PFSK-1 (cell line): ENCODE measurements around the gene LHX3.

ENCODE experiments used
- FOXP2 ChIP-seq: optimal IDR thresholded peaks from 2 replicates; pipeline ENCODE3; 2011; ENCODE audit warnings: borderline replicate concordance, control low read depth, inconsistent platforms; ENCODE audit not compliant: insufficient read depth; ENCODE audit errors: extremely low read length, extremely low read depth
- POLR2AphosphoS5 ChIP-seq: IDR thresholded peaks from 2 replicates; pipeline ENCODE4 v1.6.1; 2012; ENCODE audit warnings: low read depth, mild to moderate bottlenecking, control low read depth, low read length, moderate library complexity
- SIN3A ChIP-seq: IDR thresholded peaks from 2 replicates; pipeline ENCODE4 v1.6.1; 2012; ENCODE audit warnings: mild to moderate bottlenecking, low read length, moderate library complexity, borderline replicate concordance; ENCODE audit not compliant: insufficient read depth
- TAF1 ChIP-seq: IDR thresholded peaks from 2 replicates; pipeline ENCODE4 v1.6.1; 2012; ENCODE audit warnings: low read length, control low read depth, borderline replicate concordance; ENCODE audit not compliant: insufficient read depth
- TF ChIP-seq, protein P1 (sequence below), 2 experiments: IDR thresholded peaks; 2 replicates each; pipeline versions ENCODE4 v1.6.1 to v1.8.0; 2011 to 2012; ENCODE audit warnings: low read depth in 2 of 2, low read length in 2 of 2, control low read depth in 1 of 2, inconsistent platforms in 1 of 2, mild to moderate bottlenecking in 1 of 2, moderate library complexity in 1 of 2; ENCODE audit not compliant: insufficient read depth in 1 of 2

LHX3 gene

DNA sequence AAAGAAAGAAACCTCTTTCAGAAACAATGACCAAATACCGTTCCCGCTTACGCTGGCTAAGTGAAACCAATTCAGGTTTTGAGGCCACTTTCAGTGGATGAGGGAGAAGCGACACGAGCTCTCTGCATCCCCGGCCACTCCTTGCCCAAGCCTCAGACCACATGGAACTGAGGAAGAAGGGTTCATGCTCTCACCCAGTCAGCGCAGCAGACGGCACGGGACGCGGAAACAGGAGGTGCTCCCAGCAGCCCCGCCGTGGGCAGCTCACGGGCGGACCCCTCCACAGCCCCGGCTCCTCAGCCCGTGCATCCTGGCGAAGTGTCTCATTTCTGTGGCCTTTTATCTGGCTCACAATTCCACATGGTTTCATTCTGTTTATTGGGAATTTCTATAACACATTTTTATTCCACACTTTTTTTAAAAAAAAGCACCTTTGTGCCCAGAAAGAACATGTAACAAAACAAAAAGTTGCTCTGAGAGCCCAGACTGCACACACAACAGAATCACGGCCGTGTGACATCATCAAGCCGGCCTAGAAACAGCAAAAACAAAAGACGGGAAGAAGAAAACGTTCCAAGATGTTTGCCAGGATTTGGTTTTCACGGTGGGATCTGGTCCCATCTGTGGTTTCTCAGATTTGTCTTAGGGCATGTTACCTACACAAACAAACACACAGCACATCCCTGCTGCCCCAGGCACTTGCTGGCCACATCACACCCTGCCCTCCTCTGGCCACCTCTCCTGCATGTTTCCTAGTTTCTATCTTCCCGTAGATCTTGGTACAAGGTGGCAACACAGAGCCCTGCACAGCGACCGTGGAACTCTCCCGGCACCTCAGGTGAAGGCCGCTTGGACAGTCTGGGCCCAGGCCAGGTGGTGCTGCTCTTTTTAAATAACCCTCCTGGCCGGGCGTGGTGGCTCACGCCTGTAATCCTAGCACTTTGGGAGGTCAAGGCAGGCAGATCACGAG lies 24.5 kb upstream of the LHX3 start:
- no peak for TF ChIP-seq POLR2AphosphoS5
- TF ChIP-seq SIN3A: no peak
- TF ChIP-seq TAF1: no peak
- TF ChIP-seq FOXP2: no peak
- TF ChIP-seq, protein P1, sequence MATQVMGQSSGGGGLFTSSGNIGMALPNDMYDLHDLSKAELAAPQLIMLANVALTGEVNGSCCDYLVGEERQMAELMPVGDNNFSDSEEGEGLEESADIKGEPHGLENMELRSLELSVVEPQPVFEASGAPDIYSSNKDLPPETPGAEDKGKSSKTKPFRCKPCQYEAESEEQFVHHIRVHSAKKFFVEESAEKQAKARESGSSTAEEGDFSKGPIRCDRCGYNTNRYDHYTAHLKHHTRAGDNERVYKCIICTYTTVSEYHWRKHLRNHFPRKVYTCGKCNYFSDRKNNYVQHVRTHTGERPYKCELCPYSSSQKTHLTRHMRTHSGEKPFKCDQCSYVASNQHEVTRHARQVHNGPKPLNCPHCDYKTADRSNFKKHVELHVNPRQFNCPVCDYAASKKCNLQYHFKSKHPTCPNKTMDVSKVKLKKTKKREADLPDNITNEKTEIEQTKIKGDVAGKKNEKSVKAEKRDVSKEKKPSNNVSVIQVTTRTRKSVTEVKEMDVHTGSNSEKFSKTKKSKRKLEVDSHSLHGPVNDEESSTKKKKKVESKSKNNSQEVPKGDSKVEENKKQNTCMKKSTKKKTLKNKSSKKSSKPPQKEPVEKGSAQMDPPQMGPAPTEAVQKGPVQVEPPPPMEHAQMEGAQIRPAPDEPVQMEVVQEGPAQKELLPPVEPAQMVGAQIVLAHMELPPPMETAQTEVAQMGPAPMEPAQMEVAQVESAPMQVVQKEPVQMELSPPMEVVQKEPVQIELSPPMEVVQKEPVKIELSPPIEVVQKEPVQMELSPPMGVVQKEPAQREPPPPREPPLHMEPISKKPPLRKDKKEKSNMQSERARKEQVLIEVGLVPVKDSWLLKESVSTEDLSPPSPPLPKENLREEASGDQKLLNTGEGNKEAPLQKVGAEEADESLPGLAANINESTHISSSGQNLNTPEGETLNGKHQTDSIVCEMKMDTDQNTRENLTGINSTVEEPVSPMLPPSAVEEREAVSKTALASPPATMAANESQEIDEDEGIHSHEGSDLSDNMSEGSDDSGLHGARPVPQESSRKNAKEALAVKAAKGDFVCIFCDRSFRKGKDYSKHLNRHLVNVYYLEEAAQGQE (IDR thresholded peaks at IDR 0.05; ENCODE audit: insufficient read depth in 1 of 2, low read depth in 2 of 2, low read length in 2 of 2): no peak

DNA sequence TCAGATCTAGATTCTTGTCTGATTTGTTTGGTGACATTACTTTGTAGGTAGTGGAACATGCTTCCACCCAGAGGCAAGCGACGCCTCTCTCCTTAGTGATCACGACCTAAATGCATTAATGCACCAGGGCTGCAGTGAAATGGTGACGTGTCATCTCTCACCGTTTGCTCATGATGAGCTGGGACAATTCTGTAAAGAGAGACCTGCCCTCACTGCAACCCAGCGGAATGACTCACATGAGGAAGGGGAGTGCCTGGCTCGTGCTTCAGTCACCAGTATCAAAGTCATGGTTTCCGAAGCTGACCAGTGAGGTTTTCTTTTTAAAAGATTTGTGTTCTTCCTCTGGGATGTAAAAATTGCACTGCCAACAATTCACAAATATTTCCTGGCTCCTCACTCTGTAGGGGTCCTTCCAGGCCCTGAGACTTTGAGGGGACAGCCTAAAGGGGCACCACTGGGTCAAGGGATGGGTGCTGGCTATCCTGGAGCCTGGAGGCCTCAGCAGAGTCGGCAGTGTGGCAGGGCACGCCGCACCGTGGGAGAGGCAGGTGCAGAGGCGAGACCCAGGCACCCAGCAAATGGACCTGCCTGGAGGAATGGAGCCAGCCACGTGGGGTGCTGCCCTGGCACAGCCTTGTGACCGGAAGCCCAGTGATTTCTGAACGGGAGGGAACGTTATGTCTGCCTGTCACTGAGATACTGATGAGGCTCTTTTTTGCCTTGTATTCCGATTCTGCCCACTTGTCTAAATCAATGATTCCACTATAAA lies 23.4 kb upstream of the LHX3 start:
- TF ChIP-seq FOXP2 (no peak), TAF1 (no peak), SIN3A (no peak), POLR2AphosphoS5 (no peak)
- TF ChIP-seq, protein P1 (IDR thresholded peaks at IDR 0.05; ENCODE audit: insufficient read depth in 1 of 2, low read depth in 2 of 2, low read length in 2 of 2): no peak

DNA sequence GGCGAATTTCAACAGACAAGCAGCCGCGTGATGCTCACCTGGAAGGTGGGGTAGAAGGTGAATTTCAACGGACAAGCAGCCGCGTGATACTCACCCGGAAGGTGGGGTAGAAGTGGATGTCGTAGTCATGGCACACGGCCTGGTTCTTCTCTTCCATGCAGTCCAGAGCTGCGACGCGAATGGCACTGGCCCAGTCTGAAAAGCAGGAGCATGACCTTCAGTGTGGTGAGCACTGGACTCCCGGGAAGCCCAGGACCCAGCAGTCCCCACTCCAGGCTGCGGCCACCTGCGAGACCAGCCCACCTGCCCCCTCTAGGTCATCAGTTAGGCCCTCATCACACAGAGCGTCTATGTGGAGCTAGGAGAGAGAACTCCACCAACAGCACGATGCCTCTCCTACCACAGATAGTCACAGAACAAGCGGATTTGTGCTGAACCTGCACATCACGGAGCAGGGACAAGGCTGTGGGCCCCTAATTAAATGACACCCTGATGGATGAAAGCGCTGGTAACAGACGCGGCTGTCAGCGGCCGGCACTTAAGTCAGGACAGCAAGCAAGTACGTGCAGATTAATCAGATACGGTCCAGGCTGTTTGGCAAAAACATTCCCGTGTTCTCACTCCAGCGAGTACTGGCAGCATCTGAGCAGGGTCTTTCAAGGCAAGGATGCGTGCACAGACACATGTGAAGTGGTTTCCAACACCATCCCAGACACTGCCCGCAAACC lies 21.9 kb upstream of the LHX3 start:
- no peak for TF ChIP-seq SIN3A
- TF ChIP-seq, protein P1 (IDR thresholded peaks at IDR 0.05; ENCODE audit: insufficient read depth in 1 of 2, low read depth in 2 of 2, low read length in 2 of 2): no peak
- TF ChIP-seq FOXP2: no peak
- TF ChIP-seq POLR2AphosphoS5: no peak
- no peak for TF ChIP-seq TAF1

DNA sequence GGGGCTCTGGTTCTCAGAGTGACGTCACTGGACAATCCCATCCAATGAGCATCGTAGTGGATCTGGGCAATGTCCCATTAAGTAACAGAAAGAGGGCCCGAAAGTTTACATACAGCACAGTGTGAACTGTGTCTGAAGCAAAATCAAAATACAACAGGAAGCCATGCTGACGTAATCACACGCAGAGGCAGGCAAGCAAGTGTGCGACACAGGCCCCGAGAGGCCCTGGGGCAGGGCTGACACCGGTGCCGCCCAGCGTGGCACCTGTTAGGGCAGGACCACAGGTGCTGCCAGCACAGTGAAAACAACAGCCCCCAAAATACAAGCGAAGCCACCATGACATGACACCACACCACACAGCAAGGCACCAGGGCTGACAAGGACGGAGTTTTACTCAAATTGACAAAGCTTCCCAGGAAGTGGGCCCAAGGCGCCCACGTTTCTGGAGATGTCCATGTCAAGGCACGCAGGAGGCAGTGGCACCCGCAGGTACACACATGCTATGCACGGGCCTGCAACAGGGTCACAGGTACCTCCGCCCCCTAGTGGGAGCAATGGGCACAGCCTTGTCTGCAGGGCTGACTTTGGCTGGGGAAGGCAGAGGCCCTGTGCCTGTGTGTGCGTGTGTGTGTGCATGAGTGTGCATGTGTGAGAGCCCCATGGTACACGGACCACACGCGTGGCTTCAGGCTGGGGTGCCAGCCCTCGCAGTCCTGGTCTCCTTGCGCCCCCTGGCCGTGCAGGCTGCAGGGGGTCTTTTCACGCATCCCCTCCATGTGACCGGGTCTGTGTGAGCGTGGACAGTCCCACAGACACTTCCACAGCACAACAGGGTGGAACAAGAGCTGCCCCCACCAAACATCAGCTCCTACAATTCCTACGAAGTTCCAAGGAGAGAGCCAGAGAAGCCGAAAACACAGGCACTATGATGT lies 21.1 kb upstream of the LHX3 start:
- peak; percentile 32 for TF ChIP-seq FOXP2
- no peak for TF ChIP-seq TAF1

DNA sequence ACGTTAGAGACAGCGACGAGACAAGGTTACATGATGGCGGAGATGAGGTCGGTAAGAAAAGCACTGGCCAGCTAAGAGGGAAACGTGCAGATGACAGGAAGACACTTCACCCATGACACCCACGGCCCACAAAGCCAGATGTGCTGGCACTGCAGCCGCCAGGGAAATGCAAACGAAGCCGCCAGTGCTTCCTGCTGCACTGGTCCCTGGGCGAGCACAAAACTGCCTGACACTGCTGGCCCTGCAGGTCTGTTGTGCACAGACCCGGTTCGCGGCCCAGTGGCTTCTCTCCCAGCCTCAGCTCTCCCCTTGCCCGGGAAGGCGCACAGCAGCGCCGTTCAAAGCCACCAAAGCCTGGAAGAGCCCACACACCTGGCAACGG lies 20.4 kb upstream of the LHX3 start:
- TF ChIP-seq, protein P1 (IDR thresholded peaks at IDR 0.05; ENCODE audit: insufficient read depth in 1 of 2, low read depth in 2 of 2, low read length in 2 of 2): no peak
- no peak for TF ChIP-seq TAF1
